GM12872 (cell line): Measurements from ENCODE around the gene FKBP11.

Experiments used
- CTCF ChIP-seq: IDR thresholded peaks from 3 replicates; pipeline ENCODE4 v1.5.1; 2011; ENCODE audit warnings: low read depth, mild to moderate bottlenecking, low read length, moderate library complexity; ENCODE audit not compliant: insufficient read depth

Gene FKBP11

GRCh38 chr12:48925304-48926011 lies at the start of gene FKBP11:
FKBP11 (minus strand) TSS chr12:48925492; CDS start chr12:48925428, 64 bp downstream.
- TF ChIP-seq CTCF: no peak

GRCh38 chr12:48973941-48974673 lies 48.8 kb upstream of the FKBP11 start:
- peak; percentile 81 for TF ChIP-seq CTCF

GRCh38 chr12:48973531-48973930 lies 48.2 kb upstream of the FKBP11 start:
- no peak for TF ChIP-seq CTCF

- TF ChIP-seq CTCF: no peak; the same call in 2 of the 3 replicates
Measured at GRCh38 chr12:48972952-48973483, 47.7 kb upstream of the FKBP11 start.

GRCh38 chr12:48972213-48972951 lies 47.1 kb upstream of the FKBP11 start:
- peak; percentile 30; the same call in 2 of the 3 replicates for TF ChIP-seq CTCF

GRCh38 chr12:48970702-48971334 lies 45.5 kb upstream of the FKBP11 start:
- no peak for TF ChIP-seq CTCF
